ENCODE results near the gene PCDH15.

DNA sequence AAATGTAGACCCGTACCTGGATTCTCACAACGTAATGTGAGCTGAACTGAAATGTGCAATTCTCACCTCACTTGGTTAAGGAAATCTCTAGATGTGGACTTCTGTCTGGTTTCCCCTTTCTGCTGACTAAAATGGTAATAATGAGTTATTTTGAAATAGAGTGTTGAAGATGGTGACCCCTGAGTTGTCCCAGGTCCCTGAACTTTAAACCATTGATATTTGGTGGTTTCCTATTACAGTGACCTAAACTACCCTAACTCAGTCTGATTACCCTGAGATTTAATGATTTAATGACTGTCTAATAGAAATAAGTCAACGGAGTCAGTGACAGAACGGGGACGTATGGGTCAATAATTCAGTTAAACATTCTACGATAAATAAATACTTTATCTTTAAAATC lies 845.9 kb downstream of the PCDH15 start:
- TF ChIP-seq, protein P1, sequence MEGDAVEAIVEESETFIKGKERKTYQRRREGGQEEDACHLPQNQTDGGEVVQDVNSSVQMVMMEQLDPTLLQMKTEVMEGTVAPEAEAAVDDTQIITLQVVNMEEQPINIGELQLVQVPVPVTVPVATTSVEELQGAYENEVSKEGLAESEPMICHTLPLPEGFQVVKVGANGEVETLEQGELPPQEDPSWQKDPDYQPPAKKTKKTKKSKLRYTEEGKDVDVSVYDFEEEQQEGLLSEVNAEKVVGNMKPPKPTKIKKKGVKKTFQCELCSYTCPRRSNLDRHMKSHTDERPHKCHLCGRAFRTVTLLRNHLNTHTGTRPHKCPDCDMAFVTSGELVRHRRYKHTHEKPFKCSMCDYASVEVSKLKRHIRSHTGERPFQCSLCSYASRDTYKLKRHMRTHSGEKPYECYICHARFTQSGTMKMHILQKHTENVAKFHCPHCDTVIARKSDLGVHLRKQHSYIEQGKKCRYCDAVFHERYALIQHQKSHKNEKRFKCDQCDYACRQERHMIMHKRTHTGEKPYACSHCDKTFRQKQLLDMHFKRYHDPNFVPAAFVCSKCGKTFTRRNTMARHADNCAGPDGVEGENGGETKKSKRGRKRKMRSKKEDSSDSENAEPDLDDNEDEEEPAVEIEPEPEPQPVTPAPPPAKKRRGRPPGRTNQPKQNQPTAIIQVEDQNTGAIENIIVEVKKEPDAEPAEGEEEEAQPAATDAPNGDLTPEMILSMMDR (IDR thresholded peaks at IDR 0.05) = no peak
- TF ChIP-seq POLR2A (IDR thresholded peaks at IDR 0.05) = no peak
